Measurements from ENCODE around the gene SLC5A2. TPM values are rescaled to one million over a fixed set of nuclear protein-coding genes. Genes with fewer than 3 reads are reported as not detected.

The SLC5A2 gene
- total and polyA plus RNA-seq, 2 of the 13 experiments (the other 11 are each of a cell fraction or from before 2014, with no cell fraction given): 0.24 to 0.97 TPM

- TF ChIP-seq ZBTB37 (CRISPR knock-in tag; IDR thresholded peaks at IDR 0.05) (no peak; the same call in 1 of the 2 replicates), DMTF1 (CRISPR knock-in tag; IDR thresholded peaks at IDR 0.05) (no peak), NFKB2 (CRISPR knock-in tag; IDR thresholded peaks at IDR 0.05; ENCODE audit: borderline replicate concordance) (peak; percentile 94), NFE2L1 (CRISPR knock-in tag; IDR thresholded peaks at IDR 0.05; ENCODE audit: borderline replicate concordance) (peak; percentile 76; the same call in 1 of the 2 replicates), ZNF678 (CRISPR knock-in tag; IDR thresholded peaks at IDR 0.05) (peak; percentile 50), HNF4G (IDR thresholded peaks at IDR 0.05; ENCODE audit: borderline replicate concordance, low read depth, low read length) (peak; percentile 46; the same call in 1 of the 2 replicates), HNF4G (CRISPR knock-in tag; IDR thresholded peaks at IDR 0.05; ENCODE audit: borderline replicate concordance, low read depth) (peak; percentile 68; the same call in 1 of the 2 replicates), ZBTB7A (CRISPR knock-in tag; IDR thresholded peaks at IDR 0.05) (no peak), MXD4 (CRISPR knock-in tag; IDR thresholded peaks at IDR 0.05) (no peak; the same call in none of the 2 replicates), ZFP62 (CRISPR knock-in tag; IDR thresholded peaks at IDR 0.05) (no peak), SAP130 (CRISPR knock-in tag; IDR thresholded peaks at IDR 0.05; ENCODE audit: low read depth) (peak; percentile 96), GMEB1 (CRISPR knock-in tag; IDR thresholded peaks at IDR 0.05; ENCODE audit: borderline replicate concordance) (peak; percentile 98), NFRKB (IDR thresholded peaks at IDR 0.05) (0 out of 2 replicates have a peak, but pooled peaks have one; percentile 11), AKAP8 (CRISPR knock-in tag; IDR thresholded peaks at IDR 0.05) (peak; percentile 92), ZNF83 (CRISPR knock-in tag; IDR thresholded peaks at IDR 0.05; ENCODE audit: borderline replicate concordance) (peak; percentile 95; the same call in 1 of the 2 replicates), ZNF790 (CRISPR knock-in tag; IDR thresholded peaks at IDR 0.05; ENCODE audit: borderline replicate concordance) (peak; percentile 82; the same call in 1 of the 2 replicates), CHD2 (IDR thresholded peaks at IDR 0.05; ENCODE audit: low read depth, low read length) (no peak; the same call in 1 of the 2 replicates), NAIF1 (CRISPR knock-in tag; IDR thresholded peaks at IDR 0.05; ENCODE audit: borderline replicate concordance) (peak; percentile 81), TBL1XR1 (IDR thresholded peaks at IDR 0.05; ENCODE audit: borderline replicate concordance, low read length, partially characterized antibody) (no peak), DRAP1 (CRISPR knock-in tag; IDR thresholded peaks at IDR 0.05) (peak; percentile 93), ZNF232 (CRISPR knock-in tag; IDR thresholded peaks at IDR 0.05; ENCODE audit: borderline replicate concordance) (peak; percentile 81; the same call in 1 of the 2 replicates), ZBTB7B (CRISPR knock-in tag; IDR thresholded peaks at IDR 0.05) (peak; percentile 86), ZBTB8A (CRISPR knock-in tag; IDR thresholded peaks at IDR 0.05; ENCODE audit: borderline replicate concordance, low read depth) (no peak), HNRNPUL1 (IDR thresholded peaks at IDR 0.05; ENCODE audit: low read depth, low read length) (peak; percentile 86), ELF3 (CRISPR knock-in tag; IDR thresholded peaks at IDR 0.05) (peak; percentile 93; the same call in 1 of the 2 replicates)
Measured at GRCh38 chr16:31507929-31508705, 25.2 kb downstream of the SLC5A2 start, which contains the start of gene RUSF1 (continued).
